Measurements from ENCODE around the gene FGF12.

The FGF12 gene

DNA sequence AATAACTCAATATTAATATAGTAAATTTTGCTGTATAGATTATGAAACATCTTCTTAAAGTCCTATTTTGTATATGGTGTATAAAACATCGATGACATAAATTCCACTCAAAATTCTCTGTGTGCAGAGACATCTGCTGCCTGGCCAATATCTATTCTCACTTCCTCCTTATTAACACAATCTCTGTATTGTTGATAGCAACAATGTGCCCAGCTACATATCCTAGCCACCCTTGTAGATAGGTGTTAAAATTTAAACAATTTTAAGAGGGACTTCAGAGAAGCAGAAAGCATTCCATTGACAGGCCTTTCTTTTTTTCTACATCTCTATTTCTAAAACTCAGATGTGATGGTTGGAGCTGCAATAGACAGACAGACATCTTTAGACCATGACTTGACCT, 72.3 kb downstream of the FGF12 start:
- H3K4me1 ChIP-seq (ENCODE audit: control insufficient read depth, insufficient read depth, low read length) = no peaks in the 10 kb centered on the region
- H3K9ac ChIP-seq (ENCODE audit: low read length) = no peak overlapping the region
- no peaks in the 10 kb centered on the region for H3K36me3 ChIP-seq (ENCODE audit: control insufficient read depth, insufficient read depth, low read length)
- H3K27ac ChIP-seq (ENCODE audit: low read depth, low read length) = no peak overlapping the region
- H3K4me3 ChIP-seq (ENCODE audit: low read length) = no peak overlapping the region
- H3K27me3 ChIP-seq (ENCODE audit: control insufficient read depth, insufficient read depth, low read length) = no peaks in the 10 kb centered on the region

- H3K4me3 ChIP-seq (ENCODE audit: low read length) = no peak overlapping the region
- H3K4me1 ChIP-seq (ENCODE audit: control insufficient read depth, insufficient read depth, low read length) = no peaks in the 10 kb centered on the region
- H3K9ac ChIP-seq (ENCODE audit: low read length) = no peak overlapping the region
- H3K36me3 ChIP-seq (ENCODE audit: control insufficient read depth, insufficient read depth, low read length) = no peaks in the 10 kb centered on the region
- no peak overlapping the region for H3K27ac ChIP-seq (ENCODE audit: low read depth, low read length)
- H3K27me3 ChIP-seq (ENCODE audit: control insufficient read depth, insufficient read depth, low read length) = no peaks in the 10 kb centered on the region
These were observed 73.5 kb downstream of the FGF12 start for GRCh38 chr3:192653862-192654261.

- no peaks in the 10 kb centered on the region for H3K27me3 ChIP-seq (ENCODE audit: control insufficient read depth, insufficient read depth, low read length)
- no peaks in the 10 kb centered on the region for H3K4me1 ChIP-seq (ENCODE audit: control insufficient read depth, insufficient read depth, low read length)
- H3K9ac ChIP-seq (ENCODE audit: low read length) = no peak overlapping the region
- H3K27ac ChIP-seq (ENCODE audit: low read depth, low read length) = no peak overlapping the region
- no peak overlapping the region for H3K4me3 ChIP-seq (ENCODE audit: low read length)
- no peaks in the 10 kb centered on the region for H3K36me3 ChIP-seq (ENCODE audit: control insufficient read depth, insufficient read depth, low read length)
These were observed 74.6 kb downstream of the FGF12 start for GRCh38 chr3:192652727-192653126.

- Histone ChIP-seq H3K4me3 (ENCODE audit: low read length) (no peak overlapping the region), H3K27me3 (ENCODE audit: control insufficient read depth, insufficient read depth, low read length) (no peaks in the 10 kb centered on the region), H3K9ac (ENCODE audit: low read length) (no peak overlapping the region), H3K27ac (ENCODE audit: low read depth, low read length) (no peak overlapping the region), H3K4me1 (ENCODE audit: control insufficient read depth, insufficient read depth, low read length) (no peaks in the 10 kb centered on the region), H3K36me3 (ENCODE audit: control insufficient read depth, insufficient read depth, low read length) (no peaks in the 10 kb centered on the region)
These were observed 75.4 kb downstream of the FGF12 start for GRCh38 chr3:192651836-192652512.

GRCh38 chr3:192645437-192645836, 81.9 kb downstream of the FGF12 start:
- no peak overlapping the region for H3K4me3 ChIP-seq (ENCODE audit: low read length)

GRCh38 chr3:192642651-192643050, 84.7 kb downstream of the FGF12 start:
- Histone ChIP-seq H3K27ac (ENCODE audit: low read depth, low read length) (no peak overlapping the region), H3K4me1 (ENCODE audit: control insufficient read depth, insufficient read depth, low read length) (no peaks in the 10 kb centered on the region), H3K4me3 (ENCODE audit: low read length) (no peak overlapping the region), H3K36me3 (ENCODE audit: control insufficient read depth, insufficient read depth, low read length) (no peaks in the 10 kb centered on the region), H3K27me3 (ENCODE audit: control insufficient read depth, insufficient read depth, low read length) (no peaks in the 10 kb centered on the region), H3K9ac (ENCODE audit: low read length) (no peak overlapping the region)

More at GRCh38 chr3:192645437-192645836, 81.9 kb downstream of the FGF12 start:
- no peak overlapping the region for H3K9ac ChIP-seq (ENCODE audit: low read length)
- H3K36me3 ChIP-seq (ENCODE audit: control insufficient read depth, insufficient read depth, low read length) = no peaks in the 10 kb centered on the region
- no peaks in the 10 kb centered on the region for H3K4me1 ChIP-seq (ENCODE audit: control insufficient read depth, insufficient read depth, low read length)
- H3K27ac ChIP-seq (ENCODE audit: low read depth, low read length) = no peak overlapping the region
- no peaks in the 10 kb centered on the region for H3K27me3 ChIP-seq (ENCODE audit: control insufficient read depth, insufficient read depth, low read length)

DNA sequence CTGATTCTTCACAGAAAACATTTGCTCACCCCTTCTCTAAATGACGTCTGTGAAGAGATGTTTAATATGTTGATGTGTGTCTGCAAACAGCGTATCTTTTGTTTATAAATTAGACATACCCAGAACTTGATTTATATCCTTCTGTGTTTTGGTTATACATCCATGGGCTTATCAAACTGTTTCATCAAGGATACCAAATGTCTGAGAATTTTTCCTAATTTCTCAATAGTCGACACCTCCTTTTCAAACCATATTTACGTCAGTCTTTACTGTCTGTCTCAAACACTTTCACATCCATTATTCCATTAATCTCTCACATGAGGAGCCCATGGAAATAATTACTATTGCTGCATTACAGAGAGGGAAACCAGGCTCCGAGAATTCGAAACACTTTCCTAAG, 85.4 kb downstream of the FGF12 start:
- H3K36me3 ChIP-seq (ENCODE audit: control insufficient read depth, insufficient read depth, low read length) = no peaks in the 10 kb centered on the region
- no peaks in the 10 kb centered on the region for H3K4me1 ChIP-seq (ENCODE audit: control insufficient read depth, insufficient read depth, low read length)
- no peak overlapping the region for H3K4me3 ChIP-seq (ENCODE audit: low read length)
- no peaks in the 10 kb centered on the region for H3K27me3 ChIP-seq (ENCODE audit: control insufficient read depth, insufficient read depth, low read length)
- H3K9ac ChIP-seq (ENCODE audit: low read length) = no peak overlapping the region
- no peak overlapping the region for H3K27ac ChIP-seq (ENCODE audit: low read depth, low read length)

- Histone ChIP-seq H3K27ac (ENCODE audit: low read depth, low read length) (no peak overlapping the region), H3K9ac (ENCODE audit: low read length) (no peak overlapping the region), H3K4me1 (ENCODE audit: control insufficient read depth, insufficient read depth, low read length) (no peaks in the 10 kb centered on the region)
These were observed 87.4 kb downstream of the FGF12 start for GRCh38 chr3:192639987-192640386.

GRCh38 chr3:192637803-192638202, 89.5 kb downstream of the FGF12 start:
- Histone ChIP-seq H3K27ac (ENCODE audit: low read depth, low read length) (no peak overlapping the region), H3K4me3 (ENCODE audit: low read length) (no peak overlapping the region), H3K4me1 (ENCODE audit: control insufficient read depth, insufficient read depth, low read length) (no peaks in the 10 kb centered on the region)

More at GRCh38 chr3:192639987-192640386, 87.4 kb downstream of the FGF12 start:
- Histone ChIP-seq H3K36me3 (ENCODE audit: control insufficient read depth, insufficient read depth, low read length) (no peaks in the 10 kb centered on the region), H3K27me3 (ENCODE audit: control insufficient read depth, insufficient read depth, low read length) (no peaks in the 10 kb centered on the region), H3K4me3 (ENCODE audit: low read length) (no peak overlapping the region)

GRCh38 chr3:192636517-192637444, 90.6 kb downstream of the FGF12 start:
- Histone ChIP-seq H3K27ac (ENCODE audit: low read depth, low read length) (no peak overlapping the region), H3K9ac (ENCODE audit: low read length) (no peak overlapping the region), H3K4me1 (ENCODE audit: control insufficient read depth, insufficient read depth, low read length) (no peaks in the 10 kb centered on the region), H3K27me3 (ENCODE audit: control insufficient read depth, insufficient read depth, low read length) (no peaks in the 10 kb centered on the region), H3K36me3 (ENCODE audit: control insufficient read depth, insufficient read depth, low read length) (no peaks in the 10 kb centered on the region), H3K4me3 (ENCODE audit: low read length) (no peak overlapping the region)

More at GRCh38 chr3:192637803-192638202, 89.5 kb downstream of the FGF12 start:
- Histone ChIP-seq H3K9ac (ENCODE audit: low read length) (no peak overlapping the region), H3K27me3 (ENCODE audit: control insufficient read depth, insufficient read depth, low read length) (no peaks in the 10 kb centered on the region), H3K36me3 (ENCODE audit: control insufficient read depth, insufficient read depth, low read length) (no peaks in the 10 kb centered on the region)

- Histone ChIP-seq H3K27ac (ENCODE audit: low read depth, low read length) (no peak overlapping the region), H3K9ac (ENCODE audit: low read length) (no peak overlapping the region)
These were observed 97.9 kb downstream of the FGF12 start for GRCh38 chr3:192629429-192629828.

GRCh38 chr3:192621909-192622308, 105.4 kb downstream of the FGF12 start:
- H3K36me3 ChIP-seq (ENCODE audit: control insufficient read depth, insufficient read depth, low read length) = no peaks in the 10 kb centered on the region
- H3K27me3 ChIP-seq (ENCODE audit: control insufficient read depth, insufficient read depth, low read length) = no peaks in the 10 kb centered on the region
- no peak overlapping the region for H3K4me3 ChIP-seq (ENCODE audit: low read length)
- no peaks in the 10 kb centered on the region for H3K4me1 ChIP-seq (ENCODE audit: control insufficient read depth, insufficient read depth, low read length)
- no peak overlapping the region for H3K27ac ChIP-seq (ENCODE audit: low read depth, low read length)
- no peak overlapping the region for H3K9ac ChIP-seq (ENCODE audit: low read length)

More at GRCh38 chr3:192629429-192629828, 97.9 kb downstream of the FGF12 start:
- Histone ChIP-seq H3K4me3 (ENCODE audit: low read length) (no peak overlapping the region), H3K27me3 (ENCODE audit: control insufficient read depth, insufficient read depth, low read length) (no peaks in the 10 kb centered on the region), H3K4me1 (ENCODE audit: control insufficient read depth, insufficient read depth, low read length) (no peaks in the 10 kb centered on the region), H3K36me3 (ENCODE audit: control insufficient read depth, insufficient read depth, low read length) (no peaks in the 10 kb centered on the region)

Measured in rectal smooth muscle tissue (tissue), 1 donor.